ENCODE data around the gene CASP8.

GRCh38 chr2:201228912-201229290 lies 31.4 kb upstream of the CASP8 start:
- TF ChIP-seq CTCF (IDR thresholded peaks at IDR 0.05; ENCODE audit: extremely low read depth in 1 of 2, insufficient read depth in 1 of 2, low read depth in 1 of 2, low read length in 2 of 2) (no peak), GATA2 (IDR thresholded peaks at IDR 0.05; ENCODE audit: insufficient read depth, insufficient read length, low read depth, low read length) (no peak), MAX (IDR thresholded peaks at IDR 0.05; ENCODE audit: insufficient read depth, insufficient read length) (no peak)
